Measurements from ENCODE around the gene ZIC4.

The ZIC4 gene

GRCh38 chr3:147409143-147410115, 3.1 kb upstream of the ZIC4 start, which contains the start of gene ZIC1:
Gene ZIC1 (plus strand): TSS chr3:147409365. CDS start chr3:147410113, 748 bp downstream.
- no peak for TF ChIP-seq CTCF (conservative IDR thresholded peaks at IDR 0.05; ENCODE audit: low read depth, low read length)
- no peak within 1 kb of the TSS for H3K4me3 ChIP-seq (ENCODE audit: low read length)
- DNase-seq (ENCODE audit: low read depth), result no peak

- no peak for DNase-seq (ENCODE audit: low read depth)
- no peak overlapping the region for H3K4me3 ChIP-seq (ENCODE audit: low read length)
- no peak for TF ChIP-seq CTCF (conservative IDR thresholded peaks at IDR 0.05; ENCODE audit: low read depth, low read length)
Observed at GRCh38 chr3:147408188-147409100, 2.1 kb upstream of the ZIC4 start.

- TF ChIP-seq CTCF (conservative IDR thresholded peaks at IDR 0.05; ENCODE audit: low read depth, low read length), result no peak
- DNase-seq (ENCODE audit: low read depth), result no peak
- no peak overlapping the region for H3K4me3 ChIP-seq (ENCODE audit: low read length)
Observed at GRCh38 chr3:147407498-147408187, 1.3 kb upstream of the ZIC4 start.

GRCh38 chr3:147407114-147407497, 763 bp upstream of the ZIC4 start:
- TF ChIP-seq CTCF (conservative IDR thresholded peaks at IDR 0.05; ENCODE audit: low read depth, low read length), result no peak
- no peak overlapping the region for H3K4me3 ChIP-seq (ENCODE audit: low read length)
- DNase-seq (ENCODE audit: low read depth), result no peak

GRCh38 chr3:147405231-147406027, 914 bp downstream of the ZIC4 start:
- H3K4me3 ChIP-seq (ENCODE audit: low read length), result no peak overlapping the region
- TF ChIP-seq CTCF (conservative IDR thresholded peaks at IDR 0.05; ENCODE audit: low read depth, low read length), result no peak
- no peak for DNase-seq (ENCODE audit: low read depth)

- DNase-seq (ENCODE audit: low read depth), result no peak
- no peak for TF ChIP-seq CTCF (conservative IDR thresholded peaks at IDR 0.05; ENCODE audit: low read depth, low read length)
- H3K4me3 ChIP-seq (ENCODE audit: low read length), result no peak overlapping the region
Observed at GRCh38 chr3:147404800-147405230, 1.5 kb downstream of the ZIC4 start.
